B cell (primary cell): ENCODE results near the gene LIMCH1. TPM values are rescaled to one million over a fixed set of nuclear protein-coding genes. Genes with fewer than 3 reads are reported as not detected.

ENCODE experiments used
- ATAC-seq: fragments of 200-7000 bp; cut with Tn5 transposase; one replicate; pipeline ENCODE4 v1.10.0; 2021; ENCODE audit warnings: low read depth, mild to moderate bottlenecking, moderate number of reproducible peaks, moderate library complexity
- CTCF ChIA-PET: fragments of 350-600 bp; sonication (Branson Sonifier 250); formaldehyde crosslinking; loops from one replicate; lab custom pipeline; 2021; ENCODE audit warnings: antibody characterized with exemption, inconsistent platforms; lab: Charles Lee
- POLR2A ChIA-PET: fragments of 350-600 bp; sonication (Branson Sonifier 250); formaldehyde crosslinking; loops from one replicate; lab custom pipeline; 2021; ENCODE audit warnings: antibody characterized with exemption; lab: Charles Lee
- DNase-seq: peaks from one replicate; pipeline ENCODE4 v3.0.0; 2013
- H2AFZ ChIP-seq: 2 replicates; pipeline ENCODE4 v1.6.1; 2012; ENCODE audit warnings: mild to moderate bottlenecking, low read depth, low read length; ENCODE audit not compliant: insufficient read depth, poor library complexity, severe bottlenecking
- H3K27ac ChIP-seq, 2 donors: 1 replicate in 1 of 2; 2 replicates in 1 of 2; pipeline ENCODE4 v1.5.1; 2012 to 2013; ENCODE audit warnings: low read length in 2 of 2, mild to moderate bottlenecking in 2 of 2, moderate library complexity in 1 of 2
- H3K27me3 ChIP-seq, 4 experiments: fragments of 200-600 bp in 1 of 4; sonication (generic) in 1 of 4; replicated peaks in 1 of 4; 1 replicate in 2 of 4; 2 replicates in 2 of 4; pipeline versions ENCODE4 v1.6.1 to v1.7.0; 2013 to 2016; ENCODE audit warnings: low read length in 3 of 4, mild to moderate bottlenecking in 2 of 4, mixed read lengths in 1 of 4, moderate library complexity in 1 of 4; ENCODE audit not compliant: insufficient read depth in 4 of 4, control insufficient read depth in 3 of 4; ENCODE audit errors: control extremely low read depth in 1 of 4
- H3K36me3 ChIP-seq, 2 experiments: replicated peaks in 1 of 2; 1 replicate in 1 of 2; 2 replicates in 1 of 2; pipeline versions ENCODE4 v1.6.1 to v1.7.1; 2013; ENCODE audit warnings: low read length in 1 of 2; ENCODE audit not compliant: insufficient read depth in 2 of 2, control insufficient read depth in 1 of 2; ENCODE audit errors: control extremely low read depth in 1 of 2, extremely low read depth in 1 of 2
- H3K4me1 ChIP-seq, 2 donors: fragments of 200-600 bp in 1 of 2; sonication (generic) in 1 of 2; 1 replicate in 1 of 2; 2 replicates in 1 of 2; pipeline versions ENCODE4 v1.5.1 to v1.6.1; 2013 to 2017; ENCODE audit warnings: low read length in 2 of 2; ENCODE audit not compliant: control insufficient read depth in 2 of 2, insufficient read depth in 2 of 2
- H3K4me2 ChIP-seq: replicated peaks from 2 replicates; pipeline ENCODE3; 2012; ENCODE audit warnings: mild to moderate bottlenecking, low read depth, low read length; ENCODE audit not compliant: poor library complexity, severe bottlenecking
- H3K4me3 ChIP-seq, 5 experiments: fragments of 200-600 bp in 1 of 5; sonication (generic) in 1 of 5; 1 replicate in 3 of 5; 2 replicates in 2 of 5; pipeline versions ENCODE4 v1.5.1 to v1.7.0; 2011 to 2016; ENCODE audit warnings: low read length in 4 of 5, mild to moderate bottlenecking in 4 of 5, low read depth in 2 of 5, control low read depth in 1 of 5, moderate library complexity in 1 of 5; ENCODE audit not compliant: insufficient read depth in 1 of 5; ENCODE audit errors: control extremely low read depth in 1 of 5, extremely low read depth in 1 of 5
- H3K79me2 ChIP-seq: fragments of 200-600 bp; sonication (generic); one replicate; pipeline ENCODE4 v1.6.0; 2016; ENCODE audit warnings: low read length; ENCODE audit not compliant: control insufficient read depth, insufficient read depth
- H3K9ac ChIP-seq: fragments of 200-600 bp; sonication (generic); 2 replicates; pipeline ENCODE4 v1.6.1; 2017; ENCODE audit warnings: mild to moderate bottlenecking, low read length, moderate library complexity
- H3K9me3 ChIP-seq, 3 donors: one replicate each; pipeline versions ENCODE4 v1.6.1 to v1.7.1; 2013; ENCODE audit warnings: low read length in 2 of 3; ENCODE audit not compliant: control insufficient read depth in 2 of 3, insufficient read depth in 1 of 3; ENCODE audit errors: control extremely low read depth in 1 of 3
- H4K20me1 ChIP-seq: 2 replicates; pipeline ENCODE4 v1.6.0; 2012; ENCODE audit warnings: mild to moderate bottlenecking, low read length; ENCODE audit not compliant: insufficient read depth, control insufficient read depth, poor library complexity, severe bottlenecking
- H3K27ac Mint-ChIP-seq: one replicate; pipeline ENCODE4 v1.8.0; 2021; ENCODE audit warnings: mixed read lengths
- H3K27me3 Mint-ChIP-seq: one replicate; pipeline ENCODE4 v1.8.0; 2021; ENCODE audit warnings: mixed read lengths
- H3K4me1 Mint-ChIP-seq: one replicate; pipeline ENCODE4 v1.8.0; 2021; ENCODE audit warnings: mixed read lengths
- H3K4me3 Mint-ChIP-seq: one replicate; pipeline ENCODE4 v1.8.0; 2021; ENCODE audit warnings: mixed read lengths
- H3K9me3 Mint-ChIP-seq: one replicate; pipeline ENCODE4 v1.8.0; 2022; ENCODE audit warnings: mixed read lengths; ENCODE audit not compliant: insufficient read depth
- CTCF ChIP-seq: fragments of 200-600 bp; IDR thresholded peaks from one replicate; pipeline ENCODE4 v1.8.0; 2022; ENCODE audit warnings: antibody characterized with exemption, mild to moderate bottlenecking
- EZH2 ChIP-seq: IDR thresholded peaks from 2 replicates; pipeline ENCODE4 v1.6.1; 2012; ENCODE audit warnings: borderline replicate concordance, low read depth, mild to moderate bottlenecking, moderate library complexity, low read length; ENCODE audit not compliant: insufficient read depth, poor library complexity, severe bottlenecking
- WGBS: methylation state at CpG from one replicate; pipeline ENCODE4 v1.1.5; 2013; ENCODE audit warnings: missing lambda C conversion rate; ENCODE audit not compliant: insufficient coverage; 5-methylcytosine and 5-hydroxymethylcytosine counted together
- intact Hi-C: fragments of 100-400 bp; cut with micrococcal nuclease; formaldehyde crosslinking; loops from one replicate; pipeline ENCODE4 v1.10.0; 2022
- polyA plus RNA-seq: library from polyadenylated mRNA; depleted of rRNA; stranded (reverse); fragments of >200 nt; gene quantifications from 2 replicates; pipeline ENCODE4 v1.2.3, GENCODE V29; 2012
- total RNA-seq, 2 donors: library from RNA; stranded (reverse); fragments of 120-200 nt in 1 of 2; gene quantifications; 1 replicate in 1 of 2; 2 replicates in 1 of 2; pipeline versions ENCODE4 v1.2.3 to v1.2.4, GENCODE V29; 2013 to 2022

LIMCH1 gene
- total and polyA plus RNA-seq, 2 donors (not counting 1 experiment from before 2014, with no cell fraction given) = not detected

- Mint-ChIP-seq H3K4me3 (no peak overlapping the region), H3K27me3 (peaks cover 5% of the 10 kb centered on the region), H3K4me1 (no peaks in the 10 kb centered on the region), H3K27ac (no peak overlapping the region), H3K9me3 (no peaks in the 10 kb centered on the region)
- Histone ChIP-seq H3K9ac (no peak overlapping the region), H4K20me1 (no peaks in the 10 kb centered on the region), H3K9me3 (no peaks in the 10 kb centered on the region), H3K36me3 (no peaks in the 10 kb centered on the region), H3K27me3 (peaks cover 0 to 8% (median 0%) of the 10 kb centered on the region in 4 experiments), H2AFZ (no peak overlapping the region), H3K79me2 (no peaks in the 10 kb centered on the region), H3K4me1 (no peaks in the 10 kb centered on the region), H3K4me2 (no peak overlapping the region), H3K27ac (no peak overlapping the region), H3K4me3 (no peak overlapping the region)
- DNase-seq (no peak), ATAC-seq (no peak)
- intact Hi-C loops = no loop called here
- TF ChIP-seq EZH2 = no peak
- TF ChIP-seq CTCF = no peak
- CTCF ChIA-PET = no interaction called here
- POLR2A ChIA-PET = no interaction called here
Observed at GRCh38 chr4:41534404-41534803, 3.6 kb upstream of the LIMCH1 start.

GRCh38 chr4:41535911-41536371, 2.0 kb upstream of the LIMCH1 start:
- no peak overlapping the region for H3K4me3 ChIP-seq
- Mint-ChIP-seq H3K27me3 (peaks cover 8% of the 10 kb centered on the region), H3K4me1 (no peaks in the 10 kb centered on the region), H3K27ac (no peak overlapping the region), H3K9me3 (no peaks in the 10 kb centered on the region), H3K4me3 (no peak overlapping the region)
- CTCF ChIA-PET = no interaction called here
- no peak overlapping the region for H3K9ac ChIP-seq
- intact Hi-C loops = no loop called here
- H3K4me2 ChIP-seq = no peak overlapping the region
- ATAC-seq (no peak), DNase-seq (no peak)
- no peaks in the 10 kb centered on the region for H3K4me1 ChIP-seq
- WGBS = no CpG with 5 or more reads among the region's 6 CpGs
- H3K27me3 ChIP-seq = peaks cover 0 to 8% (median 0%) of the 10 kb centered on the region in 4 experiments
- H3K36me3 ChIP-seq = no peaks in the 10 kb centered on the region
- H3K79me2 ChIP-seq = no peaks in the 10 kb centered on the region
- H3K9me3 ChIP-seq = no peaks in the 10 kb centered on the region
- H2AFZ ChIP-seq = no peak overlapping the region
- TF ChIP-seq EZH2 = no peak
- no peak for TF ChIP-seq CTCF
- no peak overlapping the region for H3K27ac ChIP-seq
- H4K20me1 ChIP-seq = no peaks in the 10 kb centered on the region
- POLR2A ChIA-PET = no interaction called here
